WERI-Rb-1 (cell line): ENCODE data around the gene ZNF766.
A peak's percentile ranks its signal among the peaks of the same experiment; 100 is the strongest.
"Not testable (repeated sequence)": the region's sequence is repeated elsewhere in the genome, so short reads cannot be mapped to it uniquely, and the experiment has no call there.

Source experiments
- DNase-seq: peaks from one replicate; pipeline ENCODE4 v3.0.0-alpha.2; 2020
- H3K27ac ChIP-seq: fragments of 250-450 bp; sonication (Bioruptor Pico); 2 replicates; pipeline ENCODE4 v1.5.1; 2020; ENCODE audit warnings: mild to moderate bottlenecking, moderate library complexity
- H3K27me3 ChIP-seq: fragments of 250-450 bp; sonication (Bioruptor Pico); 2 replicates; pipeline ENCODE4 v1.5.1; 2021; ENCODE audit warnings: mild to moderate bottlenecking, low read depth, moderate library complexity; ENCODE audit not compliant: insufficient read depth, severe bottlenecking
- H3K36me3 ChIP-seq: fragments of 250-450 bp; sonication (Bioruptor Pico); 2 replicates; pipeline ENCODE4 v1.5.1; 2020; ENCODE audit warnings: mild to moderate bottlenecking, moderate library complexity
- H3K4me3 ChIP-seq: 2 replicates; pipeline ENCODE4 v1.5.1; 2011; ENCODE audit warnings: low read depth, mild to moderate bottlenecking, control low read depth, low read length
- H3K9me3 ChIP-seq: fragments of 250-450 bp; sonication (Bioruptor Pico); 2 replicates; pipeline ENCODE4 v1.5.1; 2021; ENCODE audit warnings: mild to moderate bottlenecking, moderate library complexity; ENCODE audit not compliant: severe bottlenecking
- TF ChIP-seq, protein P1 (sequence below): IDR thresholded peaks from 2 replicates; pipeline ENCODE4 v1.5.1; 2011; ENCODE audit warnings: low read depth, mild to moderate bottlenecking, control low read depth, inconsistent platforms, low read length

The ZNF766 gene

GRCh38 chr19:52335768-52336116, 66.4 kb downstream of the ZNF766 start:
- Histone ChIP-seq H3K4me3 (peak overlapping the region; percentile 95), H3K36me3 (peaks cover 13% of the 10 kb centered on the region), H3K27ac (peak overlapping the region; percentile 98)

GRCh38 chr19:52336117-52336790, 66.9 kb downstream of the ZNF766 start, which contains the start of gene ZNF610:
ZNF610 (plus strand) TSS chr19:52336243; CDS start chr19:52349173, 12,930 bp downstream.
- Histone ChIP-seq H3K27me3 (no peaks in the 10 kb centered on the region), H3K27ac (peak within 1 kb of the TSS; percentile 98)

More at GRCh38 chr19:52335768-52336116, 66.4 kb downstream of the ZNF766 start:
- TF ChIP-seq, protein P1, sequence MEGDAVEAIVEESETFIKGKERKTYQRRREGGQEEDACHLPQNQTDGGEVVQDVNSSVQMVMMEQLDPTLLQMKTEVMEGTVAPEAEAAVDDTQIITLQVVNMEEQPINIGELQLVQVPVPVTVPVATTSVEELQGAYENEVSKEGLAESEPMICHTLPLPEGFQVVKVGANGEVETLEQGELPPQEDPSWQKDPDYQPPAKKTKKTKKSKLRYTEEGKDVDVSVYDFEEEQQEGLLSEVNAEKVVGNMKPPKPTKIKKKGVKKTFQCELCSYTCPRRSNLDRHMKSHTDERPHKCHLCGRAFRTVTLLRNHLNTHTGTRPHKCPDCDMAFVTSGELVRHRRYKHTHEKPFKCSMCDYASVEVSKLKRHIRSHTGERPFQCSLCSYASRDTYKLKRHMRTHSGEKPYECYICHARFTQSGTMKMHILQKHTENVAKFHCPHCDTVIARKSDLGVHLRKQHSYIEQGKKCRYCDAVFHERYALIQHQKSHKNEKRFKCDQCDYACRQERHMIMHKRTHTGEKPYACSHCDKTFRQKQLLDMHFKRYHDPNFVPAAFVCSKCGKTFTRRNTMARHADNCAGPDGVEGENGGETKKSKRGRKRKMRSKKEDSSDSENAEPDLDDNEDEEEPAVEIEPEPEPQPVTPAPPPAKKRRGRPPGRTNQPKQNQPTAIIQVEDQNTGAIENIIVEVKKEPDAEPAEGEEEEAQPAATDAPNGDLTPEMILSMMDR, result no peak
- Histone ChIP-seq H3K27me3 (no peaks in the 10 kb centered on the region), H3K9me3 (peaks cover 8% of the 10 kb centered on the region)
- DNase-seq, result no peak

GRCh38 chr19:52336791-52337381, 67.5 kb downstream of the ZNF766 start:
- TF ChIP-seq, protein P1, result no peak
- no peaks in the 10 kb centered on the region for H3K9me3 ChIP-seq
- H3K27ac ChIP-seq, result peak overlapping the region; percentile 98
- H3K27me3 ChIP-seq, result no peaks in the 10 kb centered on the region
- DNase-seq, result peak; percentile 53
- peaks cover 13% of the 10 kb centered on the region for H3K36me3 ChIP-seq
- peak overlapping the region; percentile 95 for H3K4me3 ChIP-seq

More at GRCh38 chr19:52336117-52336790, 66.9 kb downstream of the ZNF766 start, which contains the start of gene ZNF610:
- peak within 1 kb of the TSS; percentile 95 for H3K4me3 ChIP-seq
- peaks cover 13% of the 10 kb centered on the region for H3K36me3 ChIP-seq
- TF ChIP-seq, protein P1, result no peak
- DNase-seq, result peak; percentile 93
- peaks cover 6% of the 10 kb centered on the region for H3K9me3 ChIP-seq

DNA sequence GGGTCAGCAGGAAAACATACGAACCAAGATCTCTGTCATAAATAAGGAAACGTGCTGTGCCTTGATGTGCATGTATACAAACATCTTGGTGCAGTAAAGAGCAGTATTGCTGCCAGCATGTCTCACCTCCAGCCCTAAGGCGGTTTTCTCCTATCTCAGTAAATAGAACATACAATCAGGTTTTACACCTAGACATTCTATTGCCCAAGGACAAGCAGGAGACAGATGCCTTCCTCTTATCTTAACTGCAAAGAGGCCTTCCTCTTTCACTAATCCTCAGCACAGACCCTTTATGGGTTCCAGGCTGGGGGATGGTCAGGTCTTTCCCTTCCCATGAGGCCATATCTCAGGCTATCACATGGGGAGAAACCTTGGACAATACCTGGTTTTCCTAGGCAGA, 69.6 kb downstream of the ZNF766 start:
- H3K9me3 ChIP-seq, H3K4me3 ChIP-seq, H3K27me3 ChIP-seq: not testable (repeated sequence)
- peak; percentile 73 for DNase-seq
- Histone ChIP-seq H3K36me3 (peaks cover 13% of the 10 kb centered on the region), H3K27ac (peak overlapping the region; percentile 98)

GRCh38 chr19:52343548-52343947, 74.2 kb downstream of the ZNF766 start:
- peak; percentile 89 for DNase-seq
- H3K27me3 ChIP-seq, result no peaks in the 10 kb centered on the region
- H3K9me3 ChIP-seq, result no peaks in the 10 kb centered on the region
- H3K4me3 ChIP-seq, result no peak overlapping the region
- peak overlapping the region; percentile 71 for H3K27ac ChIP-seq
- peaks cover 13% of the 10 kb centered on the region for H3K36me3 ChIP-seq
- TF ChIP-seq, protein P1, result peak; percentile 82

- DNase-seq, result no peak
- no peaks in the 10 kb centered on the region for H3K9me3 ChIP-seq
- H3K36me3 ChIP-seq, result peaks cover 29% of the 10 kb centered on the region
- no peak overlapping the region for H3K4me3 ChIP-seq
- TF ChIP-seq, protein P1, result no peak
- no peak overlapping the region for H3K27ac ChIP-seq
- no peaks in the 10 kb centered on the region for H3K27me3 ChIP-seq
Measured at GRCh38 chr19:52345162-52345561, 75.8 kb downstream of the ZNF766 start.
